IMR-90 (cell line): ENCODE measurements around the gene RAB5B. TPM values are rescaled to one million over a fixed set of nuclear protein-coding genes. Genes with fewer than 3 reads are reported as not detected.

Experiments
- ATAC-seq: fragments of 200-7000 bp; cut with Tn5 transposase; 2 replicates; pipeline ENCODE4 v1.9.1; 2020; ENCODE audit warnings: low read depth, mild to moderate bottlenecking, moderate library complexity
- BruUV-seq: library from RNA; stranded (reverse); fragments of 400-500 nt; replicated peaks from 2 replicates; lab custom pipeline; 2021; lab: Mats Ljungman, UMichigan
- CTCF ChIA-PET: fragments of 300-600 bp; formaldehyde crosslinking; extraction: SDS; loops from one replicate; lab custom pipeline; 2021; ENCODE audit warnings: antibody characterized with exemption; lab: Yijun Ruan, JAX
- POLR2A ChIA-PET: fragments of 300-600 bp; sonication (Branson Sonifier 250); formaldehyde crosslinking; loops from one replicate; lab custom pipeline; 2022; ENCODE audit warnings: antibody characterized with exemption; ENCODE audit not compliant: unreplicated experiment; lab: Charles Lee
- DNase-seq: peaks from one replicate; pipeline ENCODE4 v3.0.0; 2013
- H2AFZ ChIP-seq: replicated peaks from 2 replicates; pipeline ENCODE3; 2013; ENCODE audit warnings: low read length, mild to moderate bottlenecking; ENCODE audit not compliant: poor library complexity
- H2AK5ac ChIP-seq: 2 replicates; pipeline ENCODE4 v1.6.1; 2013; ENCODE audit warnings: low read depth, low read length, inconsistent platforms
- H2AK9ac ChIP-seq: replicated peaks from 2 replicates; pipeline ENCODE3; 2013; ENCODE audit warnings: mild to moderate bottlenecking, low read depth, low read length, moderate library complexity; ENCODE audit not compliant: poor library complexity
- H2BK120ac ChIP-seq: 2 replicates; pipeline ENCODE4 v1.6.1; 2013; ENCODE audit warnings: low read depth, low read length, inconsistent platforms
- H2BK15ac ChIP-seq: 3 replicates; pipeline ENCODE4 v1.6.1; 2013; ENCODE audit warnings: low read depth, low read length, inconsistent platforms
- H2BK20ac ChIP-seq: 2 replicates; pipeline ENCODE4 v1.6.1; 2013; ENCODE audit warnings: low read depth, mild to moderate bottlenecking, inconsistent platforms, low read length, moderate library complexity
- H2BK5ac ChIP-seq: 2 replicates; pipeline ENCODE4 v1.6.1; 2013; ENCODE audit warnings: mild to moderate bottlenecking, low read depth, low read length, inconsistent platforms; ENCODE audit not compliant: poor library complexity, severe bottlenecking
- H3K14ac ChIP-seq: replicated peaks from 2 replicates; pipeline ENCODE4 v1.6.1; 2013; ENCODE audit warnings: low read depth, low read length, inconsistent platforms
- H3K18ac ChIP-seq: 2 replicates; pipeline ENCODE4 v1.6.1; 2013; ENCODE audit warnings: low read depth, low read length, control low read depth
- H3K23ac ChIP-seq: 2 replicates; pipeline ENCODE4 v1.6.1; 2013; ENCODE audit warnings: low read depth, low read length, inconsistent platforms
- H3K27ac ChIP-seq: 2 replicates; pipeline ENCODE4 v1.5.1; 2013; ENCODE audit warnings: mild to moderate bottlenecking, control low read depth, low read length; ENCODE audit not compliant: insufficient read depth
- H3K27me3 ChIP-seq: 2 replicates; pipeline ENCODE4 v1.6.1; 2013; ENCODE audit warnings: low read length; ENCODE audit not compliant: control insufficient read depth, insufficient read depth
- H3K36me3 ChIP-seq: 2 replicates; pipeline ENCODE4 v1.6.1; 2013; ENCODE audit warnings: low read length, mixed read lengths; ENCODE audit not compliant: control insufficient read depth, insufficient read depth
- H3K4ac ChIP-seq: 2 replicates; pipeline ENCODE4 v1.6.1; 2013; ENCODE audit warnings: low read depth, low read length, inconsistent platforms
- H3K4me1 ChIP-seq: 2 replicates; pipeline ENCODE4 v1.6.1; 2013; ENCODE audit warnings: low read length, mixed read lengths; ENCODE audit not compliant: control insufficient read depth, insufficient read depth
- H3K4me2 ChIP-seq: 2 replicates; pipeline ENCODE4 v1.6.1; 2013; ENCODE audit warnings: low read depth, mild to moderate bottlenecking, control low read depth, low read length, moderate library complexity
- H3K4me3 ChIP-seq: 2 replicates; pipeline ENCODE4 v1.5.1; 2013; ENCODE audit warnings: low read depth, mild to moderate bottlenecking, control low read depth, low read length, moderate library complexity; ENCODE audit not compliant: insufficient read depth
- H3K56ac ChIP-seq: 2 replicates; pipeline ENCODE4 v1.6.1; 2013; ENCODE audit warnings: low read length, inconsistent platforms; ENCODE audit not compliant: insufficient read depth; ENCODE audit errors: extremely low read depth
- H3K79me1 ChIP-seq, 2 experiments: 2 replicates each; pipeline ENCODE4 v1.6.1; 2013; ENCODE audit warnings: low read length in 2 of 2, inconsistent platforms in 1 of 2, low read depth in 1 of 2
- H3K9ac ChIP-seq: 2 replicates; pipeline ENCODE4 v1.6.1; 2013; ENCODE audit warnings: low read depth, low read length, control low read depth
- H3K9me1 ChIP-seq: 2 replicates; pipeline ENCODE4 v1.6.1; 2013; ENCODE audit warnings: low read length, inconsistent platforms; ENCODE audit not compliant: insufficient read depth
- H3K9me3 ChIP-seq: 2 replicates; pipeline ENCODE4 v1.6.1; 2013; ENCODE audit warnings: low read length; ENCODE audit not compliant: control insufficient read depth, insufficient read depth
- H4K20me1 ChIP-seq: 2 replicates; pipeline ENCODE4 v1.6.1; 2013; ENCODE audit warnings: low read length, inconsistent platforms; ENCODE audit not compliant: insufficient read depth
- H4K5ac ChIP-seq: 2 replicates; pipeline ENCODE4 v1.6.1; 2013; ENCODE audit warnings: mild to moderate bottlenecking, low read depth, low read length, control low read depth
- H4K8ac ChIP-seq, 2 experiments: 2 replicates each; pipeline ENCODE4 v1.6.1; 2013; ENCODE audit warnings: low read depth in 2 of 2, low read length in 2 of 2, control low read depth in 1 of 2, inconsistent platforms in 1 of 2
- H4K91ac ChIP-seq: 2 replicates; pipeline ENCODE4 v1.6.1; 2013; ENCODE audit warnings: low read depth, low read length, inconsistent platforms; ENCODE audit not compliant: insufficient read depth
- MAFK ChIP-seq: IDR thresholded peaks from 2 replicates; pipeline ENCODE4 v1.6.1; 2012; ENCODE audit warnings: low read depth, low read length, improper control_type of control experiment
- RCOR1 ChIP-seq: IDR thresholded peaks from 2 replicates; pipeline ENCODE4 v1.6.1; 2012; ENCODE audit warnings: mild to moderate bottlenecking, low read length, improper control_type of control experiment; ENCODE audit not compliant: insufficient replicate concordance
- WGBS, 2 experiments: methylation state at CpG; one replicate each; pipeline versions ENCODE4 v1.1.5 to v1.1.7; 2013; ENCODE audit warnings: missing lambda C conversion rate in 2 of 2; ENCODE audit not compliant: insufficient read length in 1 of 2; ENCODE audit errors: extremely low coverage in 2 of 2; 5-methylcytosine and 5-hydroxymethylcytosine counted together
- dilution Hi-C: fragments of 300-500 bp; cut with HindIII; formaldehyde crosslinking; loops from one replicate; pipeline ENCODE4 v1.14.3; 2018; ENCODE audit warnings: low sequenced_read_pairs; ENCODE audit not compliant: unreplicated experiment
- in situ Hi-C: fragments of 300-500 bp; cut with MboI; formaldehyde crosslinking; loops from 3 replicates; pipeline ENCODE4 v1.14.3; 2019; ENCODE audit warnings: low sequenced_read_pairs, inconsistent platforms, mixed read lengths
- intact Hi-C: fragments of 100-400 bp; cut with micrococcal nuclease; formaldehyde crosslinking; loops from 2 replicates; pipeline ENCODE4 v1.10.0; 2022
- polyA plus RNA-seq, 3 experiments: library from polyadenylated mRNA; depleted of rRNA; stranded (reverse); fragments of >200 nt; gene quantifications; 2 replicates each; pipeline ENCODE4 v1.2.3, GENCODE V29; 2012; ENCODE audit warnings: low replicate concordance in 1 of 3
- total RNA-seq: library from RNA; depleted of rRNA; stranded (reverse); fragments of >200 nt; gene quantifications from 2 replicates; pipeline ENCODE4 v1.2.3, GENCODE V29; 2012

RAB5B gene
- total and polyA plus RNA-seq, 2 of the 4 experiments (the other 2 are of a cell fraction): 56.5 to 99.2 TPM

DNA sequence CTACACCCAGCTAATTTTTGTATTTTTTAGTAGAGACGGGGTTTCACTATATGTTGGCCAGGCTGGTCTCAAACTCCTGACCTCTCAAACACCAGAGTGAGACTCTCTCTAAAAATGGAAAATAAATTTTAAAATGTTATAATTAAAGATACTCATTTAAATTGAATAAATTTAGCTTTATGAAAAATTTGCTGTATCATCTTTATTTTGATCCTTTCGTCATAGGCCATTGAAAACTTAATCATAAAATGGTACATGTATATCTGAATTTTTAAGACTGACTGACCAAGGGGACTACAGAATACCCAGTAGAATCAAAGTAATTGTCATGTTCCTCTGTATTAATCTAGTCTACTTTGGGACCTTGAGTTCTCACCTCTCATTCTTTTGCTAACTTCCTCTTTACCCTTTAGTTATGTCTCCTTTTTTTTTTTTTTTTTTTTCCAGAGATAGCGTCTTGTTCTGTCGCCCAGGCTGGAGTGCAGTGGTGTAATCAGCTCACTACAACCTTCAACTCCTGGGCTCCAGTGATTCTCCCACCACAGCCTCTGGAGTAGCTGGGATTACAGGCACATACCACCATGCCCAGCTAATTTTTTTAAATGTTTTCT lies 9.5 kb downstream of the RAB5B start:
- no TSS peak for BruUV-seq
- no peak overlapping the region for H3K4ac ChIP-seq

More for the DNA sequence above, 9.5 kb downstream of the RAB5B start:
- H3K4me3 ChIP-seq: no peak overlapping the region
- H2BK120ac ChIP-seq: no peak overlapping the region
- 80% methylated on average over 2 of the region's 4 CpGs; no CpG with 5 or more reads in 1 of the 2 experiments for WGBS, 2 experiments
- no peak overlapping the region for H2AK9ac ChIP-seq
- H3K27ac ChIP-seq: no peak overlapping the region
- H3K27me3 ChIP-seq: no peaks in the 10 kb centered on the region
- no peaks in the 10 kb centered on the region for H3K9me1 ChIP-seq
- H3K36me3 ChIP-seq: peaks cover 46% of the 10 kb centered on the region
- H4K91ac ChIP-seq: no peak overlapping the region
- H3K56ac ChIP-seq: no peak overlapping the region
- H4K20me1 ChIP-seq: peaks cover 20% of the 10 kb centered on the region; the same call in 1 of the 2 replicates
- no peak overlapping the region for H2AFZ ChIP-seq
- intact Hi-C loops: no loop called here
- H2BK5ac ChIP-seq: no peak overlapping the region
- TF ChIP-seq MAFK (peak; percentile 74), RCOR1 (no peak)
- no peak overlapping the region for H3K4me2 ChIP-seq
- H2BK20ac ChIP-seq: no peak overlapping the region
- CTCF ChIA-PET: interaction anchor here (0.7 to 1.1 kb wide), 2 partner anchors 9 to 12 kb away, joined by 3 to 4 read pairs; no protein-coding TSS in a partner anchor
- H4K5ac ChIP-seq: no peak overlapping the region
- H2AK5ac ChIP-seq: no peak overlapping the region
- in situ Hi-C loops: no loop called here
- no peak overlapping the region for H3K18ac ChIP-seq
- H3K14ac ChIP-seq: no peak overlapping the region
- no peak overlapping the region for H2BK15ac ChIP-seq
- H3K79me1 ChIP-seq: peaks cover 22 to 51% of the 10 kb centered on the region in 2 experiments
- no peak for ATAC-seq
- H3K9ac ChIP-seq: no peak overlapping the region
- POLR2A ChIA-PET: interaction anchor here (0.6 kb wide), 1 partner anchor 13 kb away, joined by 6 read pairs; no protein-coding TSS in a partner anchor
- dilution Hi-C loops: no loop called here
- H4K8ac ChIP-seq: no peak overlapping the region
- no peaks in the 10 kb centered on the region for H3K9me3 ChIP-seq
- H3K4me1 ChIP-seq: peaks cover 2% of the 10 kb centered on the region; the same call in 1 of the 2 replicates
- no peak overlapping the region for H3K23ac ChIP-seq
- DNase-seq: no peak
